Islet of Langerhans (tissue), 1 donor: ENCODE measurements around the gene SLC26A8.
"Not testable (repeated sequence)": the region's sequence is repeated elsewhere in the genome, so short reads cannot be mapped to it uniquely, and the experiment has no call there.

ENCODE experiments used
- FAIRE-seq: peaks from one replicate; lab custom pipeline; 2011; peaks lifted over from hg19 to GRCh38; lab: Jason Lieb, UNC

Gene SLC26A8

DNA sequence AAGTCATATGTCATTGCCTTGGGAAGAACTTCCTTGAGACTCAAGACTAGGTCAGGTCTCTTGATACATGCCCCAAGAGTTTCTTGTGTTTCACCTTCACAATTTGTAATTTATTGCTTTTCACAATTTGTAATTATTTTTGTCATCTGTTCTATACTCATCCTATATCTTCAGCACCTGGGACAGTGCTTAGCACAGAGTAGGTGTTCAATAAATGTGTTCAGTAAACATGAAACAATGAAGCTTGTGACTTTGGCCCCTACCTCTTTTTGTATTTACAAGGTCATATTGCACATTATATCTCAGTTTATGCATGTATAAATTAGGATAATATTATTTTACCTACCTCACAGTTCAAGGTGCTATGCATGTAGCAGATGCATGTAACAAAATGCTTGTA, 82.1 kb downstream of the SLC26A8 start:
- FAIRE-seq = no peak

GRCh38 chr6:35941170-35941569, 83.3 kb downstream of the SLC26A8 start:
- not testable (repeated sequence) for FAIRE-seq

DNA sequence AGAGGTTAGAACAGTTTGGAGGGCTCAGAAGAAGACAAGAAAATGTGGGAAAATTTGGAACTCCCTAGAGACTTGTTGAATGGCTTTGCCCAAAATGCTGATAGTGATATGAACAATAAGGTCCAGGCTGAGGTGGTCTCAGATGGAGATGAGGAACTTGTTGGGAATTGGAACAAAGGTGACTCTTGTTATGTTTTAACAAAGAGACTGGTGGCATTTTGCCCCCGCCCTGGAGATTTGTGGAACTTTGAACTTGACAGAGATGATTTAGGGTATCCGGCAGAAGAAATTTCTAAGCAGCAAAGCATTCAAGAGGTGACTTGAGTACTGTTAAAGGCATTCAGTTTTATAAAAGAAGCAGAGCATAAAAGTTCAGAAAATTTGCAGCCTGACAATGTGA, 84.4 kb downstream of the SLC26A8 start:
- not testable (repeated sequence) for FAIRE-seq

GRCh38 chr6:35939259-35939658, 85.2 kb downstream of the SLC26A8 start:
- not testable (repeated sequence) for FAIRE-seq

GRCh38 chr6:35936681-35937359, 87.6 kb downstream of the SLC26A8 start:
- FAIRE-seq = no peak

GRCh38 chr6:35935469-35935868, 89.0 kb downstream of the SLC26A8 start:
- FAIRE-seq = no peak

DNA sequence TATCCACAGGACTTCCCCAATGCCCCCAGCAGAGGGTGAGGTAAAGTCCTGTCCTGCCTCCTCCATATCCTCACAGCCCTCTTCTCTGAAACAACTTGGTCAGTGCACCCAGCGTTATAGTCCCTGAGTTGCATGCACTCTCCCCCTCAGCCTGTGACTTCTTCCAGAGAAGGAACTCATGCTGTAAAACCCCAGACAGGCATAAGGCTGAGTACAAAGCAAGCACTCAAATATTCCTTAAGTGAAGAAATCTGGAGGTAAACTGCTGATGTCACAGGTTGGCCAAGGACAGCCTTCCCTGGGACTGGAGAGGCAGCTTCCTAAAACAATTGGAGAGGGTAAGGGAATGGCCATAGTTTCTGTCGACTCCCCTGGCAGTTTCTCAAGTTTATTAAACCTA, 90.6 kb downstream of the SLC26A8 start:
- FAIRE-seq = no peak

- not testable (repeated sequence) for FAIRE-seq
Measured at GRCh38 chr6:35931873-35932272, 92.6 kb downstream of the SLC26A8 start.

- no peak for FAIRE-seq
Measured at GRCh38 chr6:35931120-35931561, 93.3 kb downstream of the SLC26A8 start.

- FAIRE-seq = no peak
Measured at GRCh38 chr6:35929601-35930000, 94.8 kb downstream of the SLC26A8 start.

- no peak for FAIRE-seq
Measured at GRCh38 chr6:35926509-35927215, 97.8 kb downstream of the SLC26A8 start.

GRCh38 chr6:35925961-35926360, 98.5 kb downstream of the SLC26A8 start:
- FAIRE-seq = no peak

- FAIRE-seq = no peak
Measured at GRCh38 chr6:35924146-35924545, 100.3 kb downstream of the SLC26A8 start.

- no peak for FAIRE-seq
Measured at GRCh38 chr6:35922139-35922554, 102.3 kb downstream of the SLC26A8 start.

DNA sequence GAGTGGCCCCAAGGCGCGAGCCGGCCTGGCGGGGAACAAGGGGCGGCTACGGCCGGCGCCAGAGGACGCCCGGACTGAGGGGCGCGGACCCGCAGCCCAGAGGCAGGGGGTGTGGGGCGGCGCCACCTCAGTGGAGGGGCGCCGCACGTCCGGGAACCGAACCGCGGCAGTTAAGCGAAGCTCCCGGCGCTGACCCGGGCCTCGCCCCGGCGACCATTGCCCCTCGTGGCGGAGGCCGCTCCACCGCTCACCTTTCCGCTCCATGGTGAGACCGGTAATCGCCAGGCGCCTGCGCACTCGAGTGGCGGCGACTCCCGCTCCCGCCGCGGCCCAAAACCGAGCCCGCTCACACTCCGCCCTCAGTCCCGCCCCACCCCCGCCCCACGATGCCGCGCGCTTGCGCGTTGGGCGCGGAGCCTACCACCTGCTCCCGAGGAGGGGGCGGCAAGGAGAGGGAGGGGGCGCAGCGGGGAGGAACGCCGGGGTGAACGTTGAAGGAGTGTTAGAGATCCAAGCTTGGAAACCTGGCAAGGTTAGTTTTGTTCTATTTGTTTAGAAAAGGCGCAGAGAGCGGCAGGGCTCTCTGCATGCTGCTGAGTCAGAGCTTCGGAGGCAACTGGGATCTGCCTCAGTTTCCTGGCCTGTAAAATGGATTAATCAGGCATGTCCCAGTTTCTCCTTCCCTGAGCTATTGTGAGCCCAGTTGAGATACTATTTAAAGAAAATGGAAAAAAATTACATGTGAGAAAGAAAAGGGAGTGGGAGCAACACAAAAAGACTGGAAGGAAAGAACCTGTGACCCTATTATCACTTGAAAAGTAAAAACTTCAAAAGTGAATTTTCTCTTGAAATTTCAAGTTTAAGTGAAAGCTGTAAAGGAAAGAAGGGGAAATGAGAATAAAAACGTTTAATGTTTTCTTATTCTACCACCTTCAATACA, 103.4 kb downstream of the SLC26A8 start, which contains the start of gene SRPK1:
Gene SRPK1, minus strand, starts transcription at position 306 of the 940 bp plus-strand sequence. Its CDS starts 42 bp downstream, at position 264.
- no peak for FAIRE-seq

DNA sequence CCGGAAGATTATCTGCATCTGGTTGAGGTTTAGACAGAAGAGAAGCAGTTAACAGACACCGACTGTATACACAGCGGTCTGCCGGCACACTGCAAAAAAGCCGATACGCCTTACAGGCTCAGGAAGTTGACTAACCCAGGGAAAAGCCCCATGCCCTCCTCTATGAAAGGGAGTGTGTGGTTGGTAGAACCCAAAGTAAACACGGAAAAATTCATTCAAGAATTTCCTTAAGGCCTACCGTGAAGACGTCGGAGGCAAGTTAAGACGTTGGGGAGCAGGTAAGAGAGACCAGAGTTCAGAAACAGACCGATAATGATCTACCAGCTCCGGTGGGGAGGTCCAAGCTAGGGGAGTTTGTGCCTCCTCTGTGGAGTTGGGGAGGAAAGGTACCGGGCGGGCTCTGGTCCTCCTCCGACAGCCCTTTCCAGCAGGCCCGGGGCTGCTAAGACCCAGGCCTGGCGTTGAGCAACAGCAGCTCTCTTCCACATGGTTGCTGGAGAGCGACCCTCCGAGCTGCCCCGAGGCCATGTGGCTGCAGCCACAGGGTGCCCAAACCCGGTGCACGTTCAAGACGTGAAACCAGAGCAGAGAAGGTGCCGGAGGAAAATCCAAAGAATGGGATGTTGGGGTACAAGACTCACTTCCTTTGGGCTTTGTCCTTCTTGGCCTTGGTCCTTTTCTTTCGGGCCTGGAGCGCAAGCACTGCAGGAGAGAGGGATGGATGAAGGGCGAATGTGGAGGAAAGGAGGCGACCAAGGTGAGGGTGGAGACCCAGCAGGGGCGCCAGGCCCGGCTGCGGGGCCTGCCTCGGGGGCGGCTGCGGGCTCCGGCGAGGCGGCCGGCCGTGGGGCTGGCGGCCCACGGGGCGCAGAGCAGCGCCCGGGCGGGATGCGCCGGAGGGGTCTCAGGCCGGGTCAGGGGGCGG, 104.4 kb downstream of the SLC26A8 start:
- FAIRE-seq = no peak

DNA sequence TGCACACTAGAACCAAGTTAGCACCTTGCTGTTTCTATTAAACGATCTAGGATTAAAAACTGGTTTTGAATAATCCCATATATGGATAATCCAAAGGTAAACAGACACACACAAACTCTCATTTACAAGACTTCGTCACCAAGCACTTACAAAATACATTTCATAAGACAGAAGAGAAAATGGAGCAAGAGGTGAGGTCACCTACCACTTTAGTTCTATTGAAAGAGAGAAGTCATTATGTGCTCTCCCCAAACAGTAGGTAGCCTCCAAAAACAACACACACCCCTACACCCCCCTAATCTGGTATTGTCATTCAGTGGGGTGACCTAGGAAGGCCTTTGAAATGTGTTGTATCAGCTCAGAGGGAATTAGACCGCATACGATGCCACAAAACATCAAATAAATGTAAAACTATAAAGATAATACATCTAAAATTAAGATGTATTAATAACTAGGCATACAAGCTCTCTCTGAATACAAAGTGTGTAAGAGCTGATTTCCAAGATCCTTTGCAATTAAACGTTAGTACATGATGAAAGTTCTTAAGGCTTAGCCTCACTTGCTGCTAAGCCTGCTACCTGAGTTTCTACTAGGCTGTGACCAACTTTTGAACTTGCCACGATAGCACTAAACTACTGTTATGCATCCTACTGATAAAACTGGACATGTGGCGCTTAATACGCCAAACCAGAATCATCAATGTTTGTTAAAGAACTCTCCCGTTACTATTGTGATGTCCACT, 105.2 kb downstream of the SLC26A8 start:
- FAIRE-seq = peak; percentile 66

DNA sequence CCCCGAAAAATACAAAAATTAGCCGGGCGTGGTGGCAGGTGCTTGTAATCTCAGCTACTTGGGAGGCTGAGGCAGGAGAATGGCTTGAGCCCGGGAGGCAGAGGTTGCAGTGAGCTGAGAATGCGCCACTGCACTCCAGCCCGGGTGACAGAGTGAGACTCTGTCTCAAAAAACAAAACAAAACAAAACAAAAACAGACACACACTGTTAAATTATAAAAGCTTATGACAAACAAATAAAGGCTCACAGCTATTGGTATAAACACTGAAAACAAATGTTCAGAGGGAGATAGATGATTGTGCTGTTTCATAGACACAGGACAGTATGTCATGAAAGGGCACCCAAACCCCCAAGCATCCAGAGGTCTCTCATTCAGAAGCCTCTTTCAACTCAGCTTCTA, 107.5 kb downstream of the SLC26A8 start:
- FAIRE-seq = not testable (repeated sequence)

DNA sequence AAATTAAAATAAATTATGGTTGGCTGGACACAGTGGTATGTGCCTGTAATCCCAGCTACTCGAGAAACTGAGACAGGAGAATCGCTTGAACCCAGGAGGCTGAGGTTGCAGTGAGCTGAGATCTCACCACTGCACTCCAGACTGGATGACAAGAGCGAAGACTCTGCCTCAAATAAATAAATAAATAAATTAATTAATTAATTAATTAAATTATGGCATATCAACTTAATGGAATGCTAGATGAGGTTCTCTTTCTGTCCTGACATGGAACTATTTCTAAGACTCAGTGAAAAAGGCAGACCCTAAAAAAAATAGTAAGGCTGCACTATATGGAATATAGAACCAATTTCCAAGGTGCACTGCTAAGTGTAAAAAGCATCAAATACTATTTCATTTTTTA, 108.4 kb downstream of the SLC26A8 start:
- FAIRE-seq = no peak

- FAIRE-seq = no peak
Measured at GRCh38 chr6:35914536-35914935, 109.9 kb downstream of the SLC26A8 start.
